HCEC 1CT (cell line): ENCODE data around the gene DNASE2.
"Not testable (repeated sequence)": the region's sequence is repeated elsewhere in the genome, so short reads cannot be mapped to it uniquely, and the experiment has no call there.

Experiments used
- DNase-seq: peaks from one replicate; pipeline ENCODE4 v3.0.0-alpha.2; 2017

Gene DNASE2

GRCh38 chr19:12881172-12881808 lies at the start of gene DNASE2:
Gene DNASE2 (minus strand): TSS chr19:12881449. CDS start chr19:12881375, 74 bp downstream.
- peak; percentile 93 for DNase-seq

GRCh38 chr19:12930002-12930645 lies 48.9 kb upstream of the DNASE2 start:
- no peak for DNase-seq

- no peak for DNase-seq
Measured at GRCh38 chr19:12924621-12925310, 43.5 kb upstream of the DNASE2 start.

GRCh38 chr19:12922959-12923358 lies 41.7 kb upstream of the DNASE2 start:
- DNase-seq, result no peak

GRCh38 chr19:12921047-12921446 lies 39.8 kb upstream of the DNASE2 start:
- no peak for DNase-seq

- no peak for DNase-seq
Measured at GRCh38 chr19:12918253-12918652, 37.0 kb upstream of the DNASE2 start.

- DNase-seq, result not testable (repeated sequence)
Measured at GRCh38 chr19:12915860-12916259, 34.6 kb upstream of the DNASE2 start.

- DNase-seq, result no peak
Measured at GRCh38 chr19:12913851-12914690, 32.8 kb upstream of the DNASE2 start.

GRCh38 chr19:12913011-12913561 lies 31.8 kb upstream of the DNASE2 start:
- peak; percentile 52 for DNase-seq

GRCh38 chr19:12912571-12912970 lies 31.3 kb upstream of the DNASE2 start:
- no peak for DNase-seq

- DNase-seq, result no peak
Measured at GRCh38 chr19:12907166-12907565, 25.9 kb upstream of the DNASE2 start.

GRCh38 chr19:12899891-12900518 lies 18.8 kb upstream of the DNASE2 start:
- DNase-seq, result no peak

- DNase-seq, result no peak
Measured at GRCh38 chr19:12896460-12896859, 15.2 kb upstream of the DNASE2 start.

- no peak for DNase-seq
Measured at GRCh38 chr19:12893582-12893981, 12.3 kb upstream of the DNASE2 start.

- no peak for DNase-seq
Measured at GRCh38 chr19:12891553-12892021, 10.3 kb upstream of the DNASE2 start.

GRCh38 chr19:12890787-12891552 lies 9.7 kb upstream of the DNASE2 start, which contains the start of gene GCDH:
Gene GCDH (plus strand): TSS chr19:12891160. CDS start chr19:12891305, 145 bp downstream.
- peak; percentile 99 for DNase-seq

- DNase-seq, result not testable (repeated sequence)
Measured at GRCh38 chr19:12890299-12890786, 9.1 kb upstream of the DNASE2 start.

GRCh38 chr19:12888006-12888603 lies 6.9 kb upstream of the DNASE2 start:
- DNase-seq, result no peak

- DNase-seq, result no peak
Measured at GRCh38 chr19:12886969-12887747, 5.9 kb upstream of the DNASE2 start, which contains the start of gene KLF1. Gene KLF1 (minus strand): TSS chr19:12887201. CDS start chr19:12887140, 61 bp downstream.

- DNase-seq, result no peak
Measured at GRCh38 chr19:12886651-12886968, 5.4 kb upstream of the DNASE2 start.
